ENCODE measurements around the gene CEP290. TPM values are rescaled to one million over a fixed set of nuclear protein-coding genes. Genes with fewer than 3 reads are reported as not detected.

The CEP290 gene
- total and polyA plus RNA-seq, 2 experiments from 2014 or later = 17.3 to 25.7 TPM

DNA sequence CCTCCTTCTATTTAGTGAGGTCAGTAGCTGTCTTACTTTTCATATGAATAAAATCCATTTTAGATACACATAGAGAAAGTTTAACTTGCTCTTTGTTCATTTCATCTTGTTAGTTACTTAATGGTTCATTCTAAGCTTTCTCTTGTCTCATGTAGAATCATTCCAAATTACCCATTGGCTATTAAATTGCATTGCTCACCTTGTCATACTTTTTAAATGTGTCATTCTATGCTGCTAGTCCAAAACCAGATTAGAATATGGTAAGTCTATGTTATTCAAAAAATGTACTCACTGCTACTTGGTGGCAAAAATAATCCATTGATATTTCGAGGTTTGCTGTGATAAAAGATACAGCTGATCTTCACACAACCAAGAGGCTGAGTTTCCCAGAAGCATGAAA lies 115.7 kb downstream of the CEP290 start (continued):
- TF ChIP-seq, protein P1, sequence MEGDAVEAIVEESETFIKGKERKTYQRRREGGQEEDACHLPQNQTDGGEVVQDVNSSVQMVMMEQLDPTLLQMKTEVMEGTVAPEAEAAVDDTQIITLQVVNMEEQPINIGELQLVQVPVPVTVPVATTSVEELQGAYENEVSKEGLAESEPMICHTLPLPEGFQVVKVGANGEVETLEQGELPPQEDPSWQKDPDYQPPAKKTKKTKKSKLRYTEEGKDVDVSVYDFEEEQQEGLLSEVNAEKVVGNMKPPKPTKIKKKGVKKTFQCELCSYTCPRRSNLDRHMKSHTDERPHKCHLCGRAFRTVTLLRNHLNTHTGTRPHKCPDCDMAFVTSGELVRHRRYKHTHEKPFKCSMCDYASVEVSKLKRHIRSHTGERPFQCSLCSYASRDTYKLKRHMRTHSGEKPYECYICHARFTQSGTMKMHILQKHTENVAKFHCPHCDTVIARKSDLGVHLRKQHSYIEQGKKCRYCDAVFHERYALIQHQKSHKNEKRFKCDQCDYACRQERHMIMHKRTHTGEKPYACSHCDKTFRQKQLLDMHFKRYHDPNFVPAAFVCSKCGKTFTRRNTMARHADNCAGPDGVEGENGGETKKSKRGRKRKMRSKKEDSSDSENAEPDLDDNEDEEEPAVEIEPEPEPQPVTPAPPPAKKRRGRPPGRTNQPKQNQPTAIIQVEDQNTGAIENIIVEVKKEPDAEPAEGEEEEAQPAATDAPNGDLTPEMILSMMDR (conservative IDR thresholded peaks at IDR 0.05; ENCODE audit: low read depth in 2 of 2) = no peak
- no peak for TF ChIP-seq CREB1 (CRISPR knock-in tag; IDR thresholded peaks at IDR 0.05; ENCODE audit: low read depth)
- TF ChIP-seq ZNF331 (CRISPR knock-in tag; IDR thresholded peaks at IDR 0.05; ENCODE audit: low read depth) = no peak

DNA sequence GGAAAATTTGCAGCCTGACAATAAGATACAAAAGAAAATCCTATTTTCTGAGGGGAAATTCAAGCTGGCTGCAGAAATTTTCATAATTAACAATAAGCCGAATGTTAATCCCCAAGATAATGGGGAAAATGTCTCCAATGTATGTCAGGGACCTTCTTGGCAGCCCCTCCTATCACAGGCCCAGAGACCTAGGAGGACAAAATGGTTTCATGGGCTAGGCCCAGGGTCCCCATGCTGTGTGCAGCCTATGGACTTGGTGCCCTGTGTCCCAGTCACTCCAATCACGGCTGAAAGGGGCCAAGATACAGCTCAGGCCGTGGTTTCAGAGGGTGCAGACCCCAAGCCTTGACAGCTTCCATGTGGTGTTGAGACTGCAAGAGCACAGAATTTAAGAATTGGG lies 123.9 kb downstream of the CEP290 start:
- no peaks in the 10 kb centered on the region for H3K4me1 ChIP-seq (ENCODE audit: insufficient read depth)
- no peaks in the 10 kb centered on the region for H4K20me1 ChIP-seq (replicated peaks; ENCODE audit: insufficient read depth)
- TF ChIP-seq, protein P1 (conservative IDR thresholded peaks at IDR 0.05; ENCODE audit: low read depth in 2 of 2) = no peak
- TF ChIP-seq CREB1 (CRISPR knock-in tag; IDR thresholded peaks at IDR 0.05; ENCODE audit: low read depth) (no peak), ZNF114 (CRISPR knock-in tag; IDR thresholded peaks at IDR 0.05) (no peak)
- TF ChIP-seq, protein P2, sequence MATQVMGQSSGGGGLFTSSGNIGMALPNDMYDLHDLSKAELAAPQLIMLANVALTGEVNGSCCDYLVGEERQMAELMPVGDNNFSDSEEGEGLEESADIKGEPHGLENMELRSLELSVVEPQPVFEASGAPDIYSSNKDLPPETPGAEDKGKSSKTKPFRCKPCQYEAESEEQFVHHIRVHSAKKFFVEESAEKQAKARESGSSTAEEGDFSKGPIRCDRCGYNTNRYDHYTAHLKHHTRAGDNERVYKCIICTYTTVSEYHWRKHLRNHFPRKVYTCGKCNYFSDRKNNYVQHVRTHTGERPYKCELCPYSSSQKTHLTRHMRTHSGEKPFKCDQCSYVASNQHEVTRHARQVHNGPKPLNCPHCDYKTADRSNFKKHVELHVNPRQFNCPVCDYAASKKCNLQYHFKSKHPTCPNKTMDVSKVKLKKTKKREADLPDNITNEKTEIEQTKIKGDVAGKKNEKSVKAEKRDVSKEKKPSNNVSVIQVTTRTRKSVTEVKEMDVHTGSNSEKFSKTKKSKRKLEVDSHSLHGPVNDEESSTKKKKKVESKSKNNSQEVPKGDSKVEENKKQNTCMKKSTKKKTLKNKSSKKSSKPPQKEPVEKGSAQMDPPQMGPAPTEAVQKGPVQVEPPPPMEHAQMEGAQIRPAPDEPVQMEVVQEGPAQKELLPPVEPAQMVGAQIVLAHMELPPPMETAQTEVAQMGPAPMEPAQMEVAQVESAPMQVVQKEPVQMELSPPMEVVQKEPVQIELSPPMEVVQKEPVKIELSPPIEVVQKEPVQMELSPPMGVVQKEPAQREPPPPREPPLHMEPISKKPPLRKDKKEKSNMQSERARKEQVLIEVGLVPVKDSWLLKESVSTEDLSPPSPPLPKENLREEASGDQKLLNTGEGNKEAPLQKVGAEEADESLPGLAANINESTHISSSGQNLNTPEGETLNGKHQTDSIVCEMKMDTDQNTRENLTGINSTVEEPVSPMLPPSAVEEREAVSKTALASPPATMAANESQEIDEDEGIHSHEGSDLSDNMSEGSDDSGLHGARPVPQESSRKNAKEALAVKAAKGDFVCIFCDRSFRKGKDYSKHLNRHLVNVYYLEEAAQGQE (IDR thresholded peaks at IDR 0.05; ENCODE audit: unreplicated experiment) = no peak
- peaks cover 5% of the 10 kb centered on the region; the same call in 1 of the 2 replicates for H3K9me2 ChIP-seq (ENCODE audit: insufficient read depth)
- H3K27ac ChIP-seq (ENCODE audit: low read depth) = no peak overlapping the region
- no peak overlapping the region for H3K4me3 ChIP-seq
- no peaks in the 10 kb centered on the region for H3F3A ChIP-seq (replicated peaks; ENCODE audit: low read depth)
- no peaks in the 10 kb centered on the region for H3K4me1 Mint-ChIP-seq
- no peak overlapping the region for H3K4me2 ChIP-seq
- no peak overlapping the region for H3K4me3 Mint-ChIP-seq
- peaks cover 4% of the 10 kb centered on the region; the same call in 1 of the 2 replicates for H3K36me3 ChIP-seq (ENCODE audit: insufficient read depth)
- H2AFZ ChIP-seq = no peak overlapping the region
- DNase-seq (ENCODE audit: low spot score) = no peak
- no peak for ATAC-seq
- no peak overlapping the region for H3K27ac Mint-ChIP-seq
- no peaks in the 10 kb centered on the region for H3K27me3 Mint-ChIP-seq (ENCODE audit: insufficient read depth, low read depth, poor library complexity)
- H3K36me3 Mint-ChIP-seq (ENCODE audit: low read depth) = peaks cover 27% of the 10 kb centered on the region; the same call in 2 of the 3 replicates
- H3K79me2 ChIP-seq (replicated peaks; ENCODE audit: insufficient read depth) = no peaks in the 10 kb centered on the region
- H3K27me3 ChIP-seq (ENCODE audit: insufficient read depth) = no peaks in the 10 kb centered on the region
- H3K9me3 Mint-ChIP-seq = peaks cover 43% of the 10 kb centered on the region

All from GM23338 (cell line).